Body of pancreas (tissue), 4 donors: ENCODE results near the gene EBLN2. TPM values are rescaled to one million over a fixed set of nuclear protein-coding genes. Genes with fewer than 3 reads are reported as not detected.

Experiments used
- ATAC-seq: fragments of 150-250 bp; one replicate; pipeline ENCODE4 v1.9.1; 2016
- DNase-seq, 4 donors: peaks; one replicate each; pipeline ENCODE4 v3.0.0-alpha.2; 2019
- H3K27ac ChIP-seq, 4 donors: fragments of 200-600 bp; sonication (generic); 1 replicate in 3 of 4; 2 replicates in 1 of 4; pipeline versions ENCODE4 v1.5.1 to v1.6.1; 2016 to 2019; ENCODE audit warnings: mild to moderate bottlenecking in 1 of 4, mixed read lengths in 1 of 4, moderate library complexity in 1 of 4
- H3K27me3 ChIP-seq, 2 donors: fragments of 200-600 bp; sonication (generic); one replicate each; pipeline ENCODE4 v1.6.0; 2016; ENCODE audit warnings: mild to moderate bottlenecking in 1 of 2
- H3K36me3 ChIP-seq, 2 donors: fragments of 200-600 bp; sonication (generic); replicated peaks in 1 of 2; 2 replicates each; pipeline ENCODE4 v1.5.1; 2016; ENCODE audit warnings: low read depth in 2 of 2; ENCODE audit not compliant: insufficient read depth in 1 of 2
- H3K4me1 ChIP-seq: fragments of 200-600 bp; sonication (generic); one replicate; pipeline ENCODE4 v1.6.0; 2016
- H3K4me3 ChIP-seq, 2 donors: fragments of 200-600 bp; sonication (generic); 1 replicate in 1 of 2; 2 replicates in 1 of 2; pipeline ENCODE4 v1.5.1; 2016 to 2019
- H3K9me3 ChIP-seq, 3 donors: fragments of 200-600 bp; sonication (generic); 1 replicate in 2 of 3; 2 replicates in 1 of 3; pipeline ENCODE4 v1.5.1; 2016
- CTCF ChIP-seq, 7 experiments: fragments of 450-650 bp in 4 of 7; fragments of 200-600 bp in 3 of 7; sonication (generic) in 3 of 7; IDR thresholded peaks; one replicate each; pipeline ENCODE4 v1.5.1; 2016 to 2019; ENCODE audit warnings: antibody characterized with exemption in 7 of 7
- POLR2A ChIP-seq, 3 donors: fragments of 450-650 bp; IDR thresholded peaks; one replicate each; pipeline ENCODE4 v1.6.1; 2016; ENCODE audit warnings: antibody characterized with exemption in 3 of 3, mild to moderate bottlenecking in 2 of 3
- WGBS, 2 donors: methylation state at CpG; one replicate each; pipeline ENCODE4 v1.1.5; 2017; 5-methylcytosine and 5-hydroxymethylcytosine counted together
- intact Hi-C: fragments of 100-400 bp; cut with DNase I; formaldehyde crosslinking; loops from one replicate; pipeline ENCODE4 v1.15.1; 2023
- total RNA-seq, 2 donors: library from RNA; depleted of rRNA; stranded (reverse); fragments of >200 nt; gene quantifications; one replicate each; pipeline ENCODE4 v1.1.0, GENCODE V29; 2016

The EBLN2 gene
- total RNA-seq, 2 donors from 2014 or later, result 6.7 to 11.5 TPM

GRCh38 chr3:73081140-73081539, 19.7 kb downstream of the EBLN2 start:
- Histone ChIP-seq H3K4me3 (no peak overlapping the region), H3K27ac (no peak overlapping the region), H3K27me3 (no peaks in the 10 kb centered on the region), H3K4me1 (no peaks in the 10 kb centered on the region), H3K36me3 (no peaks in the 10 kb centered on the region), H3K9me3 (no peaks in the 10 kb centered on the region)
- 90 to 94% methylated on average over 8 of the region's 8 CpGs for WGBS, 2 donors
- DNase-seq (no peak), ATAC-seq (no peak)
- TF ChIP-seq CTCF (IDR thresholded peaks at IDR 0.05) (no peak), POLR2A (IDR thresholded peaks at IDR 0.05) (no peak)
- intact Hi-C loops, result loop anchor here (10.0 kb wide), 1 partner anchor 146 kb away; no protein-coding TSS in a partner anchor

GRCh38 chr3:73084170-73084569, 22.7 kb downstream of the EBLN2 start:
- Histone ChIP-seq H3K36me3 (no peaks in the 10 kb centered on the region), H3K4me1 (no peaks in the 10 kb centered on the region), H3K4me3 (no peak overlapping the region), H3K27ac (no peak overlapping the region), H3K9me3 (no peaks in the 10 kb centered on the region), H3K27me3 (no peaks in the 10 kb centered on the region)
- TF ChIP-seq POLR2A (IDR thresholded peaks at IDR 0.05), result no peak
- no peak for TF ChIP-seq CTCF (IDR thresholded peaks at IDR 0.05)
- intact Hi-C loops, result loop anchor here (10.0 kb wide), 1 partner anchor 149 kb away; no protein-coding TSS in a partner anchor
- no peak for ATAC-seq
- WGBS, 2 donors, result 84 to 93% methylated on average over 2 of the region's 2 CpGs
- DNase-seq, result no peak

GRCh38 chr3:73086071-73086494, 24.6 kb downstream of the EBLN2 start:
- DNase-seq, result peak; percentile 45 to 63 (median 52)
- intact Hi-C loops, result loop anchor here (10.0 kb wide), 1 partner anchor 151 kb away; no protein-coding TSS in a partner anchor
- no peaks in the 10 kb centered on the region for H3K4me1 ChIP-seq
- TF ChIP-seq POLR2A (IDR thresholded peaks at IDR 0.05), result no peak
- TF ChIP-seq CTCF (IDR thresholded peaks at IDR 0.05), result peak; percentile 44 to 82 (median 76)
- ATAC-seq, result peak; percentile 33
- no peak overlapping the region for H3K4me3 ChIP-seq
- 20 to 28% methylated on average over 8 of the region's 8 CpGs for WGBS, 2 donors
- H3K9me3 ChIP-seq, result no peaks in the 10 kb centered on the region
- H3K27ac ChIP-seq, result no peak overlapping the region
- no peaks in the 10 kb centered on the region for H3K36me3 ChIP-seq
- H3K27me3 ChIP-seq, result no peaks in the 10 kb centered on the region

GRCh38 chr3:73094129-73094528, 32.7 kb downstream of the EBLN2 start:
- no peaks in the 10 kb centered on the region for H3K9me3 ChIP-seq

More at GRCh38 chr3:73094129-73094528, 32.7 kb downstream of the EBLN2 start:
- no peaks in the 10 kb centered on the region for H3K4me1 ChIP-seq
- DNase-seq (no peak), ATAC-seq (no peak)
- no peaks in the 10 kb centered on the region for H3K27me3 ChIP-seq
- WGBS, 2 donors, result 73 to 92% methylated on average over 6 of the region's 6 CpGs
- TF ChIP-seq POLR2A (IDR thresholded peaks at IDR 0.05) (no peak), CTCF (IDR thresholded peaks at IDR 0.05) (no peak)
- no peak overlapping the region for H3K27ac ChIP-seq
- H3K4me3 ChIP-seq, result no peak overlapping the region
- no peaks in the 10 kb centered on the region for H3K36me3 ChIP-seq
- intact Hi-C loops, result no loop called here
